H1 (cell line): ENCODE data around the gene KAT8. TPM values are rescaled to one million over a fixed set of nuclear protein-coding genes. Genes with fewer than 3 reads are reported as not detected.
"Not testable (repeated sequence)": the region's sequence is repeated elsewhere in the genome, so short reads cannot be mapped to it uniquely, and the experiment has no call there.

ENCODE experiments used
- CTCF ChIA-PET: fragments of 300-600 bp; sonication (Branson Sonifier 250); formaldehyde crosslinking; loops from one replicate; lab custom pipeline; 2021; ENCODE audit not compliant: partially characterized antibody; lab: Charles Lee
- POLR2A ChIA-PET: fragments of 300-600 bp; sonication (Branson Sonifier 250); formaldehyde crosslinking; loops from one replicate; lab custom pipeline; 2021; ENCODE audit warnings: inconsistent platforms; ENCODE audit not compliant: partially characterized antibody; lab: Charles Lee
- DNase-seq, 2 experiments: peaks; one replicate each; pipeline versions ENCODE4 v3.0.0 to v3.0.0-alpha.2; 2010 to 2022; ENCODE audit warnings: low spot score in 2 of 2, low read depth in 1 of 2, mixed read lengths in 1 of 2
- FAIRE-seq: peaks from 2 replicates; lab custom pipeline; 2011; peaks lifted over from hg19 to GRCh38; lab: Jason Lieb, UNC
- H2AFZ ChIP-seq: 2 replicates; pipeline ENCODE4 v1.8.1; 2012; ENCODE audit warnings: low read length, inconsistent platforms
- H2AK5ac ChIP-seq: 2 replicates; pipeline ENCODE4 v1.6.1; 2013; ENCODE audit warnings: low read depth, low read length
- H2BK120ac ChIP-seq: replicated peaks from 2 replicates; pipeline ENCODE3; 2013; ENCODE audit warnings: low read depth, low read length, inconsistent platforms
- H2BK12ac ChIP-seq: 2 replicates; pipeline ENCODE4 v1.6.1; 2013; ENCODE audit warnings: low read depth, low read length
- H2BK15ac ChIP-seq: 2 replicates; pipeline ENCODE4 v1.6.1; 2013; ENCODE audit warnings: low read length
- H2BK20ac ChIP-seq: 2 replicates; pipeline ENCODE4 v1.6.1; 2013; ENCODE audit warnings: low read length
- H2BK5ac ChIP-seq: 2 replicates; pipeline ENCODE4 v1.6.1; 2013; ENCODE audit warnings: low read depth, low read length
- H3K14ac ChIP-seq: 2 replicates; pipeline ENCODE4 v1.6.1; 2013; ENCODE audit warnings: inconsistent platforms; ENCODE audit not compliant: insufficient read length
- H3K18ac ChIP-seq: 2 replicates; pipeline ENCODE4 v1.6.1; 2013; ENCODE audit warnings: low read length; ENCODE audit errors: extremely low read depth
- H3K23ac ChIP-seq: 2 replicates; pipeline ENCODE4 v1.6.1; 2013; ENCODE audit warnings: inconsistent platforms; ENCODE audit not compliant: insufficient read length
- H3K23me2 ChIP-seq: 2 replicates; pipeline ENCODE4 v1.6.1; 2013; ENCODE audit warnings: low read depth, low read length
- H3K27ac ChIP-seq: 2 replicates; pipeline ENCODE4 v1.6.1; 2011; ENCODE audit warnings: low read depth, low read length, inconsistent platforms
- H3K27me3 ChIP-seq, 4 experiments: replicated peaks in 1 of 4; 1 replicate in 1 of 4; 2 replicates in 3 of 4; pipeline versions ENCODE4 v1.6.1 to v1.8.1; 2011 to 2013; ENCODE audit warnings: low read length in 3 of 4, mild to moderate bottlenecking in 3 of 4, inconsistent platforms in 2 of 4, mixed read lengths in 2 of 4, moderate library complexity in 1 of 4; ENCODE audit not compliant: control insufficient read depth in 3 of 4, insufficient read depth in 3 of 4; ENCODE audit errors: extremely low read depth in 1 of 4
- H3K36me3 ChIP-seq, 4 experiments: 2 replicates each; pipeline versions ENCODE4 v1.6.1 to v1.8.1; 2011 to 2013; ENCODE audit warnings: mild to moderate bottlenecking in 4 of 4, low read length in 3 of 4, moderate library complexity in 2 of 4, control low read depth in 1 of 4, inconsistent platforms in 1 of 4; ENCODE audit not compliant: insufficient read depth in 4 of 4, control insufficient read depth in 2 of 4
- H3K4ac ChIP-seq: replicated peaks from 2 replicates; pipeline ENCODE3; 2013; ENCODE audit warnings: low read length, low read depth, mixed read lengths, inconsistent platforms; ENCODE audit not compliant: insufficient read length
- H3K4me1 ChIP-seq, 4 experiments: replicated peaks in 1 of 4; 1 replicate in 1 of 4; 2 replicates in 3 of 4; pipeline versions ENCODE4 v1.6.1 to v1.8.1; 2011 to 2013; ENCODE audit warnings: low read length in 3 of 4, inconsistent platforms in 2 of 4, mixed read lengths in 1 of 4; ENCODE audit not compliant: insufficient read depth in 4 of 4, control insufficient read depth in 3 of 4
- H3K4me2 ChIP-seq, 2 experiments: 2 replicates each; pipeline versions ENCODE4 v1.6.1 to v1.8.1; 2011 to 2013; ENCODE audit warnings: low read depth in 2 of 2, low read length in 2 of 2, control low read depth in 1 of 2, inconsistent platforms in 1 of 2, mild to moderate bottlenecking in 1 of 2; ENCODE audit not compliant: insufficient read depth in 1 of 2
- H3K4me3 ChIP-seq, 4 experiments: fragments of 200-600, 300-600 bp in 1 of 4; sonication (generic), shearing (Covaris generic), sonication (Bioruptor Twin) in 1 of 4; 2 replicates each; pipeline versions ENCODE4 v1.5.1 to v1.8.1; 2011 to 2016; ENCODE audit warnings: low read length in 4 of 4, low read depth in 3 of 4, control low read depth in 2 of 4, inconsistent platforms in 2 of 4, mild to moderate bottlenecking in 2 of 4, mixed read lengths in 1 of 4, moderate library complexity in 1 of 4; ENCODE audit not compliant: insufficient read depth in 2 of 4; ENCODE audit errors: extremely low read depth in 1 of 4
- H3K56ac ChIP-seq: replicated peaks from 2 replicates; pipeline ENCODE3; 2013; ENCODE audit warnings: low read depth, mild to moderate bottlenecking, mixed read lengths, low read length, inconsistent platforms; ENCODE audit not compliant: insufficient read length
- H3K79me1 ChIP-seq: 2 replicates; pipeline ENCODE4 v1.6.1; 2013; ENCODE audit warnings: low read depth, low read length, control low read depth
- H3K79me2 ChIP-seq, 2 experiments: 2 replicates each; pipeline versions ENCODE4 v1.6.1 to v1.8.1; 2012 to 2013; ENCODE audit warnings: low read length in 2 of 2, mild to moderate bottlenecking in 2 of 2, inconsistent platforms in 1 of 2; ENCODE audit not compliant: insufficient read depth in 2 of 2, control insufficient read depth in 1 of 2
- H3K9ac ChIP-seq, 4 experiments: replicated peaks in 1 of 4; 1 replicate in 1 of 4; 2 replicates in 3 of 4; pipeline versions ENCODE4 v1.6.1 to v1.8.1; 2011 to 2013; ENCODE audit warnings: low read depth in 3 of 4, low read length in 3 of 4, control low read depth in 2 of 4, mild to moderate bottlenecking in 2 of 4, moderate library complexity in 2 of 4, inconsistent platforms in 1 of 4; ENCODE audit errors: extremely low read depth in 1 of 4
- H3K9me3 ChIP-seq, 2 experiments: 2 replicates each; pipeline versions ENCODE4 v1.6.1 to v1.8.1; 2012 to 2013; ENCODE audit warnings: mild to moderate bottlenecking in 2 of 2, moderate library complexity in 2 of 2, control low read depth in 1 of 2, inconsistent platforms in 1 of 2, low read depth in 1 of 2, low read length in 1 of 2, mixed read lengths in 1 of 2; ENCODE audit not compliant: insufficient read depth in 2 of 2
- H4K20me1 ChIP-seq, 2 experiments: replicated peaks in 1 of 2; 2 replicates each; pipeline versions ENCODE3 to v1.8.1; 2011 to 2013; ENCODE audit warnings: inconsistent platforms in 2 of 2, low read length in 2 of 2, mild to moderate bottlenecking in 1 of 2; ENCODE audit not compliant: insufficient read depth in 2 of 2, control insufficient read depth in 1 of 2
- H4K5ac ChIP-seq: 2 replicates; pipeline ENCODE4 v1.6.1; 2013; ENCODE audit warnings: low read length, low read depth, mixed read lengths, inconsistent platforms; ENCODE audit not compliant: insufficient read length
- H4K8ac ChIP-seq: 2 replicates; pipeline ENCODE4 v1.8.0; 2013; ENCODE audit warnings: mild to moderate bottlenecking, moderate library complexity, low read length, inconsistent platforms; ENCODE audit not compliant: insufficient read depth; ENCODE audit errors: extremely low read depth
- H4K91ac ChIP-seq: replicated peaks from 2 replicates; pipeline ENCODE3; 2013; ENCODE audit warnings: low read length, mixed read lengths, inconsistent platforms; ENCODE audit not compliant: insufficient read length
- WGBS, 2 experiments: shearing (Covaris generic) in 1 of 2; methylation state at CpG; one replicate each; pipeline versions ENCODE4 v1.1.6 to v1.1.7; 2013 to 2015; ENCODE audit warnings: low lambda C conversion rate in 2 of 2, mixed read lengths in 2 of 2, inconsistent platforms in 1 of 2, low coverage in 1 of 2, missing lambda C conversion rate in 1 of 2; ENCODE audit not compliant: insufficient replicate concordance in 2 of 2, insufficient coverage in 1 of 2, insufficient read length in 1 of 2; ENCODE audit errors: extremely low coverage in 1 of 2, missing lambda C conversion rate in 1 of 2; 5-methylcytosine and 5-hydroxymethylcytosine counted together
- polyA plus RNA-seq, 7 experiments: library from polyadenylated mRNA; depleted of rRNA in 3 of 7; stranded (reverse) in 5 of 7; unstranded in 2 of 7; fragments of >200 nt in 5 of 7; fragments of 200-250 nt in 2 of 7; gene quantifications; 1 replicate in 5 of 7; 2 replicates in 1 of 7; 4 replicates in 1 of 7; pipeline versions ENCODE4 v1.2.1 to v1.2.3, GENCODE V29; 2011 to 2013; ENCODE audit warnings: missing spikeins in 2 of 7, mixed read lengths in 2 of 7
- total RNA-seq: library from RNA; stranded (reverse); fragmentation: NEBNext Ultra II Directional; extraction: Animal tissue kit (Norgen Biotek cat#: 25700); gene quantifications from 2 replicates; pipeline ENCODE4 v1.2.1, GENCODE V29; 2021

KAT8 gene
- total and polyA plus RNA-seq, 2 of the 8 experiments (the other 6 are each of a cell fraction or from before 2014, with no cell fraction given) = 52.6 to 61.6 TPM

GRCh38 chr16:31144418-31144817, 27.0 kb downstream of the KAT8 start:
- not testable (repeated sequence) for H3K36me3 ChIP-seq, H3K4ac ChIP-seq, H4K20me1 ChIP-seq, H3K9ac ChIP-seq, H2BK12ac ChIP-seq, H3K23ac ChIP-seq, H2AK5ac ChIP-seq, H3K14ac ChIP-seq, H3K56ac ChIP-seq, H4K5ac ChIP-seq, H3K4me3 ChIP-seq, H3K79me2 ChIP-seq, DNase-seq, H2BK120ac ChIP-seq, H4K91ac ChIP-seq, FAIRE-seq, H2BK20ac ChIP-seq, H3K27ac ChIP-seq, H2BK5ac ChIP-seq, H3K79me1 ChIP-seq, H3K9me3 ChIP-seq, H3K4me2 ChIP-seq, H4K8ac ChIP-seq, H2AFZ ChIP-seq, H3K18ac ChIP-seq, H2BK15ac ChIP-seq
- Histone ChIP-seq H3K4me1 (peaks cover 0 to 17% (median 13%) of the 10 kb centered on the region in 4 experiments; a peak in 6 of 7 replicates), H3K23me2 (peaks cover 11% of the 10 kb centered on the region; the same call in 1 of the 2 replicates), H3K27me3 (peaks cover 1 to 23% (median 15%) of the 10 kb centered on the region in 4 experiments)
- ChIA-PET CTCF (interaction anchor here (0.9 to 8.1 kb wide), 9 partner anchors 9 to 554 kb away, joined by 3 to 56 read pairs (median 4); partner anchors contain the start of genes KAT8, PRSS53, PRSS8 and ZNF646), POLR2A (interaction anchor here (1.0 to 34.9 kb wide), 6 partner anchors 23 to 58 kb away, joined by 4 to 713 read pairs (median 39); partner anchors contain the start of genes BCKDK, FUS, KAT8 and PRSS8)
- WGBS, 2 experiments = 91% methylated on average over 7 of the region's 7 CpGs; no CpG with 5 or more reads in 1 of the 2 experiments
